ENCODE data around the gene SPAG6. TPM values are rescaled to one million over a fixed set of nuclear protein-coding genes. Genes with fewer than 3 reads are reported as not detected.

Gene SPAG6
- total and polyA plus RNA-seq, 2 of the 4 experiments (the other 2 are of a cell fraction), result not detected

DNA sequence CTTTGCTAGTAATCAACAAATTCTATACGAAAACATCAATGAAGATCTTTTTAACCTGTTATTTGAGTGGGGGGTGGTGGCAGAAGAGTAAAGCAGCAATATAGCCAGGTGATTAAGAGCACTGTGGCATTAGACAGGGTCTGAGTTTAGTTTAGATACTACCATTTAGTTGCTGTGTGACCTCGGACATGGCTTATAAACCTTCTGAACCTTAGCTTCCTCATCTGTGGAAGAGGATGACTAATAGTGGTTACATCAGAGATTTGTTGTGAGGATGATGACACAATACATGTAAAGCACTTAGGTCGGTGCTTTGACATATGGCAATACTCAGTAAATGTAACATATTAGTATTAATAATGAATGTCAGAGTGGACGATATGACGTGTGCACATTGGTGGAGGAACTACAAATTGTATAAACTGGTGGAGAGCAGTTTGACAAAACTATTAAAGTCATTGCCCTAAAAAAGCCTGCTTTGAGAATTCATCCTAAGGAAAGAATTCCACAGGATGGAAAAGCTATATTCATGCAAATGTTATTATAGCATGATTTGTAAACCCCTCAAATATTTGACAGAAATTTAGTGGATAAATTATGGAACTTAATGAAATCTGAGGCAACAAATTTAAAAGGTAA is 24.3 kb downstream of the SPAG6 start:
- ATAC-seq (ENCODE audit: low read depth), result no peak
- H2BK5ac ChIP-seq (ENCODE audit: low read depth, low read length, poor library complexity, severe bottlenecking), result no peak overlapping the region
- no CpG with 5 or more reads among the region's 5 CpGs for WGBS, 2 experiments (ENCODE audit: extremely low coverage in 2 of 2, insufficient read length in 1 of 2)
- POLR2A ChIA-PET (ENCODE audit: unreplicated experiment), result no interaction called here
- H3K4me1 ChIP-seq (ENCODE audit: control insufficient read depth, insufficient read depth, low read length), result no peaks in the 10 kb centered on the region
- no peak overlapping the region for H3K23ac ChIP-seq (ENCODE audit: low read depth, low read length)
- no peak overlapping the region for H3K27ac ChIP-seq (ENCODE audit: insufficient read depth, low read length)
- no peak overlapping the region for H2AK9ac ChIP-seq (replicated peaks; ENCODE audit: low read depth, low read length, poor library complexity)
- H3K27me3 ChIP-seq (ENCODE audit: control insufficient read depth, insufficient read depth, low read length), result peaks cover 5% of the 10 kb centered on the region
- no peak overlapping the region for H2BK20ac ChIP-seq (ENCODE audit: low read depth, low read length)
- H3K4me3 ChIP-seq (ENCODE audit: insufficient read depth, low read depth, low read length), result no peak overlapping the region
- no peak overlapping the region for H3K18ac ChIP-seq (ENCODE audit: low read depth, low read length)
- no peak overlapping the region for H4K5ac ChIP-seq (ENCODE audit: low read depth, low read length)
- TF ChIP-seq BHLHE40 (IDR thresholded peaks at IDR 0.05; ENCODE audit: low read depth, low read length), result no peak
- peak; percentile 30; the same call in 1 of the 2 replicates for TF ChIP-seq CEBPB (IDR thresholded peaks at IDR 0.05; ENCODE audit: low read depth, low read length)
- H3K9me1 ChIP-seq (ENCODE audit: insufficient read depth, low read length), result no peaks in the 10 kb centered on the region
- H2BK120ac ChIP-seq (ENCODE audit: low read depth, low read length), result no peak overlapping the region
- no peak overlapping the region for H2BK15ac ChIP-seq (ENCODE audit: low read depth, low read length)
- CTCF ChIA-PET, result no interaction called here
- no peak overlapping the region for H2AK5ac ChIP-seq (ENCODE audit: low read depth, low read length)
- intact Hi-C loops (cut with micrococcal nuclease), result no loop called here
- no peak overlapping the region for H4K8ac ChIP-seq (ENCODE audit: low read depth in 2 of 2, low read length in 2 of 2)
- H3K56ac ChIP-seq (ENCODE audit: extremely low read depth, insufficient read depth, low read length), result no peak overlapping the region
- no TSS peak for BruUV-seq (replicated peaks)
- H2AFZ ChIP-seq (replicated peaks; ENCODE audit: low read length, poor library complexity), result no peak overlapping the region
- no peaks in the 10 kb centered on the region for H3K9me3 ChIP-seq (ENCODE audit: control insufficient read depth, insufficient read depth, low read length)
- H4K91ac ChIP-seq (ENCODE audit: insufficient read depth, low read depth, low read length), result no peak overlapping the region
- H3K4ac ChIP-seq (ENCODE audit: low read depth, low read length), result no peak overlapping the region
- no peak overlapping the region for H3K9ac ChIP-seq (ENCODE audit: low read depth, low read length)
- H3K4me2 ChIP-seq (ENCODE audit: low read depth, low read length), result no peak overlapping the region
- dilution Hi-C loops (cut with HindIII; ENCODE audit: low sequenced_read_pairs, unreplicated experiment), result no loop called here
- H3K36me3 ChIP-seq (ENCODE audit: control insufficient read depth, insufficient read depth, low read length), result no peaks in the 10 kb centered on the region
- in situ Hi-C loops (cut with MboI; ENCODE audit: low sequenced_read_pairs), result no loop called here
- no peaks in the 10 kb centered on the region for H4K20me1 ChIP-seq (ENCODE audit: insufficient read depth, low read length)
- DNase-seq, result peak; percentile 6
- no peak overlapping the region for H3K14ac ChIP-seq (replicated peaks; ENCODE audit: low read depth, low read length)
- no peaks in the 10 kb centered on the region for H3K79me1 ChIP-seq (ENCODE audit: low read depth in 1 of 2, low read length in 2 of 2)
